HG03066 (cell line): Measurements from ENCODE around the gene PICK1.
"Not testable (repeated sequence)": the region's sequence is repeated elsewhere in the genome, so short reads cannot be mapped to it uniquely, and the experiment has no call there.

Source experiments
- ATAC-seq: cut with Tn5 transposase; IDR thresholded peaks from one replicate; pipeline ENCODE4 v1.9.1; 2021; ENCODE audit warnings: low read depth; ENCODE audit not compliant: unreplicated experiment

The PICK1 gene

DNA sequence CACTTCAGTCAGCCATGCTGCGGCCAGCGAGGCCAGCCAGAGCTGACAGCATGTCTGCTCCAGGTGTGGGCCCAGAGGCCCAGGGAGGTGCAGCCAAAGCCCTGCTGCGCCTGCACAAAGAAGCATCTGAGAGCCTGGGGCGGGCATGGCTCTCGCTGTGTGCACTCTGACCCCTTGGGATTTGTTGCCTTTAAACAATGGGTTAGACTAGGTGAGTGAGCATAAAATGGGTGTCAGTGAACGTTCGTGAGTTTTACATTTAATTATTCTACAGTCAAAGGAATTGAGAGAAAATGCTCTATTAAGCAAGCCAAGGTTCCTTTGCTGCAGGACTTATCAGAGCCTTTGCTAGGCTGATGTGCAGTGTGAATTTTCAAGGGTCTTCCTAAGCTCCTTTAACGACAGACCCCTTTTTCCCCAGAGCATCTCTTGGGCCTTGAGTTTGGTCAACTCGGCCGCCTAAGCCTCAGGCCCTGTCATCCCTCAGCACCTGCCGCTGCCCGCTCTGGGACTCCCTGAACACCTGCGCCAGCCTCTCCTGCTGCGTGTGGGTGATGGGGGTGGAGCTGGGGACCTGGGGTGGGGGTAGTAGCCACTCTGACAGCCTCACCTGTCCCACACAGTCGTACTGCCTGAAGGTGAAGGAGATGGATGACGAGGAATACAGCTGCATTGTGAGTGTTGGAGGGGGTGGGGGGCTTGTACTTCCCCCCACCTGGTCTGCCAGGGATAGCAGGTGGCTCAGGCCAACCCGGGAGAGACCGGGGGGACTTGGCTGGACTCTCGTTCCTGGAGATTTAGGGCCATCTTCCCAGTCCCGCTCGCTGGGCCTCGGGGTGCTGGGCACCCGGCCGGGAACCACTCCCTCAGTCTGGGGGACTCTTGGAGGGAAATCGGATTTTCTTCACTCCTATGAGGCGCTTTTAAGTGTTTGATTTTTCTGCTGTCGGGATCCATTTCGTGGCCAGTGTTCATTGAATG lies 16.2 kb downstream of the PICK1 start:
- no peak for ATAC-seq

DNA sequence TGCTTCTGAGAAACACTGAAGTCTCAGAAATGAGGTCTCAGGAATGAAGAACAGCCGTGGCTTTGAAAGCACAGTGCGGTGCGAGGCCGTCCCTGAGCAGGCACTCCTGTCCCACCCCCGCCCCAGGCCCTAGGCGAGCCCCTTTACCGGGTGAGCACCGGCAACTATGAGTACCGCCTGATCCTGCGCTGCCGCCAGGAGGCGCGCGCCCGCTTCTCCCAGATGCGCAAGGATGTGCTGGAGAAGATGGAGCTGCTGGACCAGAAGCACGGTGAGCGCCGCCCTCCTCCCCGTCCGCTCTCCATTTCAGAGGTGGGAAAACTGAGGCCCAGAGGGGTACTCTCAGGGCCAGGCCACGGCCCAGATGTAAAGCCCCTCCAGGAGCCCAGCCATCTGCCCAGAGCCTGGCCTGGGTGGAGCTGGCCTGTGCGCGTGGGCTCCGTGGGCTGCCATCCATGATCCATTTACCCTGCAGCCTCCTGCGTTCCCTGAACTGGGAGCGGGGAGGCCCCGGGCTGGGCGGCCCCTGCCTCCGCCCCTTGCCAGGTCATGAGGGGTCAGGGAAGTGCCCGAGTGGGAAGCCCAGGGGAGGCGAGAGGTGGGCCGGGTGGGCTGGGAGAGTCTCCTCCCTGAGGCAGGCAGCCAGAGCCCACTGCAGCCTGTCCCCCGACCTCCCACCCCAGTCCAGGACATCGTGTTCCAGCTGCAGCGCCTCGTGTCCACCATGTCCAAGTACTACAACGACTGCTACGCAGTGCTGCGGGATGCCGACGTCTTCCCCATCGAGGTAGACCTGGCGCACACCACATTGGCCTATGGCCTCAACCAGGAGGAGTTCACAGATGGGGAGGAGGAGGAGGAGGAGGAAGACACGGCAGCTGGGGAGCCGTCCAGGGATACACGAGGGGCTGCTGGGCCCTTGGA lies 17.2 kb downstream of the PICK1 start:
- ATAC-seq = no peak

DNA sequence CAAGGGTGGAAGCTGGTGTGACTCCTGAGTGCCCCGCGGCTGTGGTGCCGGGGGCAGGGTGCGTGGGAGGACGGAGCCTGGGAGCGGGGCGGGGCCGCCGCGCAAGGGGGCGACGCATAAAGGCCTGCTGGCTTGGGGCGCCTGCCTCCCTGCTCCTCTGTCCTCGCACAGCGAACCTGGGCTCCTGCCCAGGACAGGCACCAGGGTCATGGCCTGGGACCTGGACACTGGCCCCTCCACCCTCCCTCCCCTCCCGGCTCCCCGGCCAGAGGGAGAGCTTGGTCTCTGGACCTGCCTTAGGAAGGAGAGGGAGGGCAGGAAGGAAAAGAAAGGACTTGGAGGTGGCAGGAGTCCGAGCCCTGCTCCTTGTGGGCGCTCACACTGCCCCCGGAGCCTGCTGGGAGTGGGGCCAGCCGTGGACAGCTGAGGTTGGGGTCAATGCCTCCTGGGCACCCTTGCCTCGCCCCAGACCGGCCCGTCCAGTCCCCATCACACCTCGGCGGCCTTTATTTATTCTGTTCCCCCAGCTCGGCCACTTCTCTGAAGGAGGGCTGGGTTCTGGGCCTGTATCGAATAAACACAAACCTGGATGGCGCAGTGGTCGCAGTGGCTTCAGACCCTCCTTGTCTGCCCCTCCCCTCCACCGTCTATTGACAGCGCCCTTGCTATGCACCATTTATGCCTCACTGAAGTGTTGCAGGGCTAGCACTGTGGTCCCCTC lies 18.1 kb downstream of the PICK1 start:
- no peak for ATAC-seq

DNA sequence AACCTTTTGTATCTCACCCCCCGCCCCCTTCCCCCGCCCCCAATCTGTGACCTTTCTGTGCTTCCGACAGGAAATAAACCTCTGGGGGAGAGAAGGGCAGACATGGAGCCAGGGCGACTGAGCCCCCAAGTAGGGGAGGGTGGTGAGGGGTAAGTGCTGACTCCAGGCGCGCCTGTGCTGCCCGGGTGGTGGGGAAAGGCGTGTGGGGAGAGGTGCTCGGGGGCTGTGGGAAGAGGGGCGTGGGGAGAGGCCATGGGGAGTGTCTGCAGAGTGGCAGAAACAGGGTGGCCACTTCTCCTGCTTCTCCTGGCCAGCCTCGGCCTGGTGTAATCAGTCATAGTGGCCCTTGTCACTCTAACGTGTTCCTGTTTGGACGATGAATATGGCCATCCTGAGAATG lies 18.8 kb downstream of the PICK1 start:
- ATAC-seq = no peak

DNA sequence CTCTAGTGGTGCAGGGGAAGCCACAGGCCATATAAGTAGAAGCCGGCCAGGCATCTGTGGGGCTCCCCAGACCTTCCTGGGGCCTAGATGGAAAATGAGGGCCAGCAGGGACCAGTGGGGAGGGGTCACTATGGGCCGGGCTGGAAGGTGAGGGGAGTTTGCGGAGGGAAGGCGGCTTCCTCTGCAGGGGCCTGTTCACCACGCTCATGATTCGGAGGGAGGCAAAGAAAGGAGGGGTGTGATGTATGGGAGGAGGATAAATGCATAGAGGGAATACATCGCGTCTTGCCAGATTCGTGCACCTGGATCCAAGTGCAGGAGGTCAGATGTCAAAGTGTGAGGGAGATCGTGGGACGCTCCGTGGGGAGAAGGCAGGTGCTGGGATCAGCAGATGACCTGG lies 19.9 kb downstream of the PICK1 start:
- no peak for ATAC-seq

DNA sequence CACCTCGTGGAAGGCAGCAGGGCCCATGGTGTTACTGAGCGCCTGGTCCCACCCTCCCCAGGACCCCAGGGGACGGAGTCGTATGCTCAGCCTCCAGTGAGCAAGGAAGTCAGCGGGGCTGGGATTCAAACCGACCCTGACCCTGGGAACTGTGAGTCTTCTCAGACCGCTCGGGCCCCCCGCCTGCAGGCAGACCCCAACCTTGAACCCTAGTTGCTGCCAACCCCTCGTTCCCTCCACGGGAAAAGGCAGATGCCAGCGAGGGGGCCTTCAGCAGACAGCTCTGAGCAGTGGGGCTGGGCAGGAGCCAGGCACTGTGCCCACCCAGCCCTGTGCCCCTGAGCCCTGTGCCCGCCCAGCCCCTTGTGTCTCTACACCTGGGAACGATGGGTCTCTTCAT lies 20.4 kb downstream of the PICK1 start:
- ATAC-seq = no peak

DNA sequence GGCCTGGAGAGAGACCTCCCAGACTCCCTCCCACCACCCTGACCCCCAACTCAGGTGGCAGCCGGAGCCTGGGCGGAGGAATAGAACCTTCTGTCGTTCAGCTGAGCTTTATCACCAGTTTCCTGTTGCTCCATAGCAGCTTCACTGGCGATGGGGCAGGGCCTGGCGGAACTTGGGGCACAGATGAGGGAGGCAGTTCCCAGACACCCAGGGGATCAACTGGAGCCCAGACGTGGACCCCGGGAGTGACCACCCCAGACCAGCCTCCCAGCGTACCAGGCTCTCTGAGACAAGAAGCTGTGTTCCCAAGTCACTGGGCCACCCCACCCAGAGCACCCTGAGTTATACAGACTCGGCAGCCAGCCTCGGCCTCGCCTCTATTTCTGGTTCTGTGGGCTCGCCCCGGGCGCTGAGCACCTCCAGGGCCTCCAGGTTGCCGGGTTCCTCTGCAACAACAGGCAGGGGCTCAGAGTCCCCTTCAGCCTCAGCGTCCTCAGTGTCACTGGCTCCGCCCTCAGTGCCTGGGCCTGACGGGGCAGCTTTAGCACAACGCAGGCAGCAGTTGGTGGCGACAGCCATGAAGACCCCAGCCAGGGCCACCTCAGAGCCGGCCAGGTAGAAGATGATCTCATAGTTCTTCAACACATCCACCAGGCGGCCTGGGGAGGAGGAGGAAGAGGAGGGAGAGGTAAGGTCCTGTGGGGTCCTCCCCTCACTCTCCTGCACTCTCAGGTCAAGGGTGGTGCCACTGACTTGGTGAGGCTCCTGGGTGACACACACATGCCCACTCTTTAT lies 21.0 kb downstream of the PICK1 start:
- ATAC-seq = no peak

DNA sequence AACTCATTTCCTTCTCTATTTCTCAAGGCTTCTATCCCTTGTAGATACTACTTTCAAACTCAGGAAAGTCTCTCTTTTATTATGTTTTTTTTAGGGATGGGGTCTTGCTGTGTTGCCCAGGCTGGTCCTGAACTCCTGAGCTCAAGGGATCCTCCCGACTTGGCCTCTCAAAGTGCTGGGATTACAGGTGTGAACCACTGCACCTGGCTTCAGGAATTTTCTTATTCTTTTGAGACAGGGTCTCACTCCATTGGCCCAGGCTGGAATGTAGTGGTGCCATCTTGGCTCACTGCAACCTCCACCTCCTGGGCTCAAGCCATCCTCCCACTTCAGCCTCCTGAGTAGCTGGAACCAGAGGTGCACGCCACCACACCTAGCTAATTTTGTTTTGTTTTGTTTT lies 22.0 kb downstream of the PICK1 start:
- not testable (repeated sequence) for ATAC-seq

DNA sequence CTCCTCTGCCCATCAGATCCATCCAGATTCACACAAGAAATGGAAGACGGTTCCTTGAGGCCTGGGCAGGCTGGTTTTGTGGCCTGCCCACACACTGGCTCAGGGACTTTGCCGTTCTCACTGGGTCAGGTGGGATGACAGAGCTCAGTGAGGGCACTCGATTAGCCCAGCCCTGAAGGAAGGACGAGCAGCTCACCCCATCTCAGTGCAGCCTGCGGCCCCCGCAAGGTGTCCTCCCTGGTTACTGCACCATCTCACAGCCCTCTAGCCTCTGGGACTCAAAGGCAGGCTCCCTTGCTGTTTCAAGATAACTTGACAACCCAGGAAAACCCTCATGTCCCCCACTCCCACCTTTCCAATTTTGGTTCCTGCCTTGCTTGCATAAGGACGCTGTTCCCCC lies 22.6 kb downstream of the PICK1 start:
- ATAC-seq = no peak

DNA sequence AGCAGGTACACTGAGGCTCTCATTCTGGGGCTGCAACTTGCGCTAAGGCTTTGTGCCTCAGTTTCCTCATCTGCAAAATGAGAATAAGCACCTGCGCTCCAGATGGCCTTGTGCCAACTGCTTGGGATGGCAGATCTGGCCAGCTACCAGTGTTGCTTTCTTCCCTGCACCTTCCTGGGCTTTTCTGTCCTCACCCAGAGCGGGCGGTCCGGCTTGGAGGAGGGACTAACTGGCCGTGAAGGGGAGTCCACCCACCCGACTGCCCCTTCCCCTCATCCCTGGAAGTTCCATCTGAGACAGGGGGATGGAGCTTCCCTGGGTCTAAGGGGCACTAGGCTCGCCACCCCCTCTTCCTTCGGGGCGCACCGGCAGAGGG lies 23.3 kb downstream of the PICK1 start:
- no peak for ATAC-seq

DNA sequence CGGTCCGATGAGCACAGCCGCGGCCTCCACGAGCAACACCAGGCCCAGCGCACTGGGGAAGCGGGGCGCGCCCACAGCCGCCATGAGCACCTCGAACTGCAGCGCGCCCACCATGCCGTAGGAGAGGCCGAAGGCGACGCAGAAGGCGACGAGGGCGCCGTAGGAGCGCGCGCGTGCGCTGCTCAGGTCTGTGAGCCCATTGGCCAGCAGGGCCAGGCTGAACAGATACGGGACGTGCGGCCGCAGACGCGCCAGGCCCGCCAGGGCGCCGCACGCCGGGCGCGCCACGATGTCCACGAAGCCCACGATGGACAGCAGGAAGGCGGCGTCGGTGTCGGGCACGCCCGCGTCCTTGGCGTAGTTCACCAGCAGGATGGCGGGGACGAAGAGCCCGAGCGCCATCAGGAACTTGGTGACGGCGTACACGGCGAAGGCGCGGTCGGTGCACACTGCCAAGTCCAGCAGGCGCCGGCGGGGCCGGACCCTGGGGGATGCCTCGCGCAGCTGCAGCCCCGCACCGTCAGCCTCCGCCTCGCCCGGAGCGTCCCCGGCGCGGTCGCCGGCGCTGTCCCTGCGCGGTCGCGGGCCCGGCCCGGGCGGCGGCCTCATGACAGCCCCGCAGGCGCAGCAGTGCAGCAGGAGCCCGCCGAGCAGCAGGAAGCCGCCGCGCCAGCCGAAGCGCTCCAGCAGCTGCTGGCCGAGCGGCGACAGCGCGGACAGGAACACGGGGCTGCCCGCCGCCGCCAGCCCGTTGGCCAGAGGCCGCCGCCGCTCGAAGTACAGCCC lies 23.8 kb downstream of the PICK1 start:
- ATAC-seq = no peak

DNA sequence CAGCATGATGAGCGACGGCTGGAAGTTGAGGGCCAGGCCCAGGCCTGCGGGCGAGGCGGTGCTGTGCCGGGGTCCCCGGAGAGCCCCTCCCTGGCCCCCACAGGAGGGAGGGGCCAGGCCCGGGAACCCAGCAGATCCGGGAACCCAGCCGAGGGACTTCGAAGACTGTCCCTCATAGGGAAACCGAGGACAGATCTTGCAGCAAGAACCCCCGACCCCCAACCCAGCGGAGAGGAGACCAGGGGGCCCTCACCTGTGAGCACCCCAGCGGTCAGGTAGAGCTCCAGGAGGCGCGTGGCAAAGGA lies 24.4 kb downstream of the PICK1 start:
- ATAC-seq = no peak

DNA sequence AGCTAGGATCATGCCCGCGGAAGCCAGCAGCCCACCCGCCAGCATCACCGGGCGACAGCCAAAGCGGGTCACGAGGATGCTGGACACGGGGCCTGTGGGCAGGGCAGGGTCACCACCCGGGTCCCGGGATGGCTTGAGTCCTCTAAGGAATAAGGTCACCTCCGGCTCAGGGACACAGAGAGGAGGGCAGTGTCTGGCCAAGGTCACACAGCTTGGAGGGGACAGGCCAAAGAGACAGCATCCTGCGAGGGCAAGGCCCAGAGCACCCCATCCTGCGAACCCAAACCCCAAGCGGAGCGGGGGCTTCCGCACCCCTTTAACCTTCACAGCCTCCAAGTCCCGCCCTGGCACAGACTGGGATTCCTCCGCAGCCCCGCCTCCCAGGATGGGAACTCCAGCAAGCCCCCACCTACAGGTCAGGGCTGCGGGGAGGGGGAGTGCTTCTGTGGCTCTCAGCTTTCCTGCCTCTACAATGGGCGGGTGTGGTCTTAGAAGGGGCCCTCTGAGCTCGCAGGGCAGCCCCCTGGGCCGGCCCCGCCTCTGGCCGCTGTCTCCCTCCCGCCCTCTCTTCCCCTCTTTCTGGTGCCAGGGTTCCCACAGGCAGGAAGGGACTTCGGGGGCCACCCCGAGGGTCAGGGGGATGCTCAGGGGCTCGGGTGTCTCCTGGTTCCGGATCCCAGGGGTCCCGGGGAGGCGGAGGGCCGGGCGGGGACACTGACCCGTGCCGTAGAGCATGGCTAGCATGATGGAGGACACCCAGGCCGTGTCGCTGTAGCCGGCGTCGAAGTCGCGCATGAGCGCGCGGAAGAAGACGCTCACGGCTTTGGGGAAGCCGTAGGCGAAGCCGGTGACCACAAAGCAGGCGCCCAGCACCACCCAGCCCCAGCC lies 25.0 kb downstream of the PICK1 start:
- no peak for ATAC-seq

DNA sequence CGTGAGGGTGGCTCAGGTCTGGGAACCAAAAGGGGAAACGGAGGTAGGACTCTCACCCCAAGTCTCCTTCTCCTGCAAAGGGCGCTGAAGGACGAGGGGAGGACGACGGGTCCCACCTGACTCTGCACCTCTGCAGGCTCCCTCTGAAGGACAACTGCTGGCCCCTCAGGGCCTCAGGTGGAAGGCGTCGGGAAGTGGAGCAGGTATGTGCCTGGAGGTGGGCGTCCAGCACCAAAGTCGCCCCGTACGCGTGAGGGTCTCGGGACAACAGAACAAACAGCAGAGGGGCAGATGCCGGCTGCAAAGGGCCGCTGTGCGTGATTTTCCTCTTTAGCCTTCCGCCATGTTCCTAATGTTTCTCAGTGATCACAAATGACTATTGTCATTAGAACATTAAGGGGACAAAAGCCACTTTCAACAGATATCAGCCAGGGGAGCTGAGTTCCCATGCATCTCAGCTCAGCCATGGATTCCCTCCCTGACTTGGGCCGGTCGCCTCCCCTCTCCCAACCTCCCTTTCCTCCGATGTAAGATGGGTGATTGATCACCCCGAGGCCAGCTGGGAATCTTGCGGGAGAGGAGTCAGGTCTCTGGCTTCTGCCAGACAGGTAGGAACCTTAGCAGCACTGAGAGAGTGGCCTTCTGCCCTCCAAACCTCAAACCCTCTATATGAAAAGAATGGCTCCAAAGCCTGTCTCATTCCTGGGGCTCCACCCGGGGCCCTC lies 25.9 kb downstream of the PICK1 start:
- no peak for ATAC-seq

DNA sequence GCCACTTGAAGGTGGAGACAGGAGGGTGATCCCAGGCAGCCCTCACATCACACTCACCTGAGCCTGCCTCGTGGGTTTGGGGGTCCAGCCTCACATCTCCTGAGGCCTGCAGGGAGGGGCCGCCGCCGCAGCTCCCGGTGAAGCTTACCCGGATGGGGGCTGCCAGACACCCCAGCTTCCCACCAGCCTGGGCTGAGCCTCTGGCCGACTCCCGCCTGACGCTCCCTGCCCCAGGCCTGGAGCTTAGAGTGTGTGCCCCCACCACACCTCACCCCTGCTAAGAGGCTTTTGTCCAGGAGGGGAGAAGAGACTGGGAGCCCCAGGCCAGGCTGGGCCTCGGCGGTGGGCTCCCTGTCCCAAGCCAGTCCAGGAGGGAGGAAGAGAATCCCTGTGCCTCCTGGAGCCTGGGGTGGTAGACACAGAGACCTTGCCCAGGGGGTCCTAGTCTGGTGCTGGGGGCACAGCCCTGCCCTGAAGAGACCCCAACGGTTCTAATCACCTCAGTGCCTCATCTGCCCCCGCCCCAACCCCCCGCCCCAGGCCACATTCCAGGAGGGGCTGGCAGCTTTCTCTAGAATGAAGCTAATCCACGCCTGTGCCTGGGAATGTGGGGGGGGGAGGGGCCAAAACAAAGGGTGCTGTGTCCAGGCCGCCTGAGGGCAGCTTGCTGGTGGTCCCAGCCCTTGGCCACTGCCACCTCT lies 26.9 kb downstream of the PICK1 start, which contains the start of gene SLC16A8:
Gene SLC16A8, minus strand, starts transcription at position 254 of the 701 bp plus-strand sequence. CDS start 1,311 bp downstream, outside the sequence.
- ATAC-seq = no peak

DNA sequence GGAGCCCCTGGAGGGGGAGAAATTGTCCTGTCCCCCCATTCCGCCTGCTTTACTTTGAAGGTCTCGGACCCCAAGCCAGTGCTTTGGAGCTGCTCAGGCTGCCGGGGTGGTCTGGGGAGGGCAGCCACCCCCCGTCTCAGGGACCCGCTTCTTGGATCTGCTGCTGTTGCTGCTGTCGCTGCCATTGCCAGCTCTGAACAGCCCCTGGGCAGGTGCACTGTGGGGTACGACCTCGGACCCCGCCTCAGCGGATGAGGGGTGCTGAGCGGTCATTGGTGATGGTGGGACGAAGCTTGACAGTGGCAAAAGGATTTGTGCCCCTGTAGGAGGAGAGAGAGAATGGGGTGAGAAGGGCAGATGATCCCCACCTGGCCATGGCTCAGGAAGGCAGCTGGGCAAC lies 27.9 kb downstream of the PICK1 start:
- no peak for ATAC-seq

DNA sequence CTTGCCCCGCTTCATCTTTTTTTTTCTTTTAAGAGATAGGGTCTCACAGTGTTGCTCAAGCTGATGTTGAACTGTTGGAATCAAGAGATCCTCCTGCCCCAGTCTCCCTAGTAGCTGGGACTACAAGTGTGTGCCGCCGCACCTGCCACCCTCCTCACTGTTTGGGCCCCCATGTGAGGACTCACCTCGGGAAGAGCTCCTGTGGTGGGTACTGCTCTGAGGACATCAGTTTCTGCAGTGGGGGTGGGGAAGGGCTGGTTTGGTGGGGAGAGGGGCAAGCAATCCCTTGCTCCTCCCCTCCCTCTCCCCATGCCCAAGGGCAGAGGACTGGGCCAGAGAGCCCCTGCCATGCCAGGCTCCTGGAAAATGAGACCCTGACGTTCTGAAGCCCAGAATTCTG lies 28.3 kb downstream of the PICK1 start:
- ATAC-seq = no peak
